GM21367 (cell line): Measurements from ENCODE around the gene USP27X.
A peak's percentile ranks its signal among the peaks of the same experiment; 100 is the strongest.

Experiments
- ATAC-seq: cut with Tn5 transposase; IDR thresholded peaks from one replicate; pipeline ENCODE4 v1.9.1; 2021; ENCODE audit not compliant: unreplicated experiment

The USP27X gene

DNA sequence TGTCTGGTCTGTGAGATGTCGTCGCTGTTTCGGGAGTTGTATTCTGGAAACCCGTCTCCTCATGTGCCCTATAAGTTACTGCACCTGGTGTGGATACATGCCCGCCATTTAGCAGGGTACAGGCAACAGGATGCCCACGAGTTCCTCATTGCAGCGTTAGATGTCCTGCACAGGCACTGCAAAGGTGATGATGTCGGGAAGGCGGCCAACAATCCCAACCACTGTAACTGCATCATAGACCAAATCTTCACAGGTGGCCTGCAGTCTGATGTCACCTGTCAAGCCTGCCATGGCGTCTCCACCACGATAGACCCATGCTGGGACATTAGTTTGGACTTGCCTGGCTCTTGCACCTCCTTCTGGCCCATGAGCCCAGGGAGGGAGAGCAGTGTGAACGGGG is 1.4 kb downstream of the USP27X start:
- no peak for ATAC-seq

DNA sequence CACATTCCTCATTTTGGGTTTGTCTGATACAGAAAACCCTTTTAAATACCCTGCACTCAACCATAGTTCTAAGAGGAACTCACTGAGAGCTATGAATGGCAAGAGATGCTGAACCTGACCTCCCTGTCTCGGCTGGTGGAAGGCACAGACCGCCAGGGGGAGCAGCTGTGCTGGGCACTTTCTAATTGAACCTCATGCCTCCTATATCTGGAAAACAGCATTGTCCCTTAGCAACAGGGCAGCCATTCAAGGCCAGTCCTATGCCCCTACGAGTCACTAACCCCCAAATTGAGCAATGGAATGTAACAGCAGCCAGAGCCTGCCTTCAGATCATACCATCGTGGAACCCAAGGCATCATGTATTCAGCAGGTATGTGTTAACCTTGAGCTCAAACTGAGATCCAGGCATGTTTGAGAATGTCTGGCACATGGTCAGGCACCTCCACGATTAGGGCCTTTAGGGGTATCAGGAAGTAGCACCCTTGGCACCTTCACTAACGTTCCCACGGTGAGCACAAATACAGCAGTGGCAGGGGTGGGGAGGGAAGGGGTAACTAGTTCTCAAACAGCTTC is 5.1 kb downstream of the USP27X start:
- no peak for ATAC-seq

DNA sequence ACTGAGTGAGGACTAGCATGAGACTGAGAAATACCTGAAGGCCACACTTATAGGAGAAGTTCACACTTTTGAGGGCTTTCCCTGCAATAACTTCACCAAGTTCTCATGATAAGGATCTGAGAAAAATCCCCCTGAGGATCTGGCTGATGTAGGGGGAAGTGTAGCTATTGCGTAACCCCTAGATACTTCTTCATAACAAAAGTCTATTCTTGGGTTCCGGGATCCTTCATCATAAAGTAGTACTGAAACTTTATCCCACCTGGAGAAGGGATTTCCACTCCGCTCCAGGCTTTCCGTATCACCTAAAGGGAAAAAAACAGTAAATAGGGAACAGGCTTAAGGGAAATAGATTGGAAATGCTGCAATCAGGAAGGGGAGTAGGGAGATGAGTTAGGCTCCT is 13.3 kb downstream of the USP27X start:
- ATAC-seq, result no peak

DNA sequence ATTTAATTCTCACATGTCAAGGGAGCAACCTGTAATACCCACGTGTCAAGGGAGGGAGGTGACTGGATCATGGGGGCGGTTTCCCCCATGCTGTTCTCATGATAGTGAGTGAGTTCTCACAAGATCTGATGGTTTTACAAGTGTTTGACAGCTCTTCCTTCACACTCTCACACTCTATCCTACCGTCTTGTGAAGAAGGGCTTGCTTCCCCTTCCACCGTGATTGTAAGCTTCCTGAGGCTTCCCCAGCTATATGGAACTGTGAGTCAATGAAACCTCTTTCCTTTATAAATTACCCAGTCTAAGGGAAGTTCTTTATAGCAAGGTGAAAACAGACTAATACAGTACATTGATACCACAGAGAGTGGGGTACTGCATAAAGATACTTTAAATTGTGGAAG is 17.7 kb downstream of the USP27X start:
- ATAC-seq, result no peak

DNA sequence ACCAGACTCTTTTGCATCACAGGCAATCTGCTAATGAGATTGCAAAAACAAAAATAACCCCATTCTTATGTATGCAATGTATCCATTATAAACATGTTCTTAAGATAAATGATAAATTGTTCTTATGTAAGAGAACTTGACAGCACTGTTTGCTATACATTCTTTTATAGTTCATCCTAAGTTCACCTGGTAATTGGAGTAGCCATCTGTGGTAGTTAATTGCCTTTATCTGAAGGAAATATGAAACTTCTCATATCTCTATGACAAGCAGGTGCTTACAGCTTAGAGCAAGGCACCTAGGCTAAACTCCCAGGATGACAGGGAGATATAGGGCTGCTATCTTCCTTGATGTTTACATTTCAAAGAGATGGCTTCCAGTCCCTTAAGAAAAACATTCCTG is 21.8 kb downstream of the USP27X start:
- no peak for ATAC-seq

DNA sequence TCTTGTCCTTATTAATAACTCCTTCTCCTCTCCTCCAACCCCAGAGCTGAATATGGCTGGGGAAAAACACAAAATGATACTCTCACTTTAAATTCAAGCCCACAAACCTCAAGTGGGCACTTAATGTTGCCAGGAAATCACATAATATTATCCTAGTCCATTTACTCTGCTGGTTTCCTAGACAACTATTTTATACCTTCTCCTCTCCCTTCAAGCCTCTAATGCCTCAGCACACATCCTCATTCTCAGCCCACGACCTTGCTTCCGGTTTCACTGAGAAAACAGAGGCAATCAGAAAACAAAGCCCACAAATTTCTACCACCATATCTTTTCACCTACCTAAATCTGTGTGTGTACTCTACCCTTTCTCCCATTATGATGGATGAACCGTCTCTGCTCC is 31.1 kb downstream of the USP27X start:
- ATAC-seq, result no peak

DNA sequence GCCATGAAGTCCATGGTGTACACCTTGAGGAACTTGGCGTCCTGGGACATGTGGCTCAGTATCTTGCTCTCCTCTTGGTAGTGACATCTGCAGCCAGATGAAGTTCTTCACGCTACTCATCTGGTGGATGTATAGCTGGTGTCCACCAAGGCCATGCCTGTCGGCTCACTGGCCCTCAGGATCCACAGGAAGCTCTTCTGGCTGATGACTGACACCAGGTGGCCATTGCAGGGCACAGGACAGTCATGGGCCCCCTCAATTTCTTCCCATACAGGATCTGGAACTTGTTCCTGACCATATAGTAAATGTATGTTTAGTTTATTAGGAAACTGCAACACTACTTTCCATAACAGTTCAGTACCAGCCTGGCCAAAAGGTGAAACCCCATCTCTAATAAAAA is 32.8 kb downstream of the USP27X start:
- ATAC-seq, result no peak

DNA sequence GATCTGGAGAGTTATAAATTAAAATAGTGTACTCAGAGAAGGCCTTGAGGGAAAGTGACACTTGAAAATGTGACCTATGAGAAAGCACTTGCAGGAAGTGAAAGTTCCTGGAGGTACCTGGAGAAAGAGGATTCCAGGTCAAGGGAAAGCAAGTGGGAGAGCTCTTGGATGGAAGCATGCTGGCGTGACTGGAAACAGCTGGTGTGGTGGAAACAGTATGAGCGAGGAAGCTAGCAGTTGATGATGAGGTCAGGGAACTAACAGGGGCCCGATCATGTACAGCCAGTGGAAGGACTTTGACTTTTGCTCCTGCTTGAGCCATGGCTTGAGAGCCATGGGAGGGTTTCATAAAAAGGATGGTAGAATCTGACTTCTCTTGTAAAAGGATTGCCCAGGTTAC is 33.6 kb downstream of the USP27X start:
- ATAC-seq, result no peak

DNA sequence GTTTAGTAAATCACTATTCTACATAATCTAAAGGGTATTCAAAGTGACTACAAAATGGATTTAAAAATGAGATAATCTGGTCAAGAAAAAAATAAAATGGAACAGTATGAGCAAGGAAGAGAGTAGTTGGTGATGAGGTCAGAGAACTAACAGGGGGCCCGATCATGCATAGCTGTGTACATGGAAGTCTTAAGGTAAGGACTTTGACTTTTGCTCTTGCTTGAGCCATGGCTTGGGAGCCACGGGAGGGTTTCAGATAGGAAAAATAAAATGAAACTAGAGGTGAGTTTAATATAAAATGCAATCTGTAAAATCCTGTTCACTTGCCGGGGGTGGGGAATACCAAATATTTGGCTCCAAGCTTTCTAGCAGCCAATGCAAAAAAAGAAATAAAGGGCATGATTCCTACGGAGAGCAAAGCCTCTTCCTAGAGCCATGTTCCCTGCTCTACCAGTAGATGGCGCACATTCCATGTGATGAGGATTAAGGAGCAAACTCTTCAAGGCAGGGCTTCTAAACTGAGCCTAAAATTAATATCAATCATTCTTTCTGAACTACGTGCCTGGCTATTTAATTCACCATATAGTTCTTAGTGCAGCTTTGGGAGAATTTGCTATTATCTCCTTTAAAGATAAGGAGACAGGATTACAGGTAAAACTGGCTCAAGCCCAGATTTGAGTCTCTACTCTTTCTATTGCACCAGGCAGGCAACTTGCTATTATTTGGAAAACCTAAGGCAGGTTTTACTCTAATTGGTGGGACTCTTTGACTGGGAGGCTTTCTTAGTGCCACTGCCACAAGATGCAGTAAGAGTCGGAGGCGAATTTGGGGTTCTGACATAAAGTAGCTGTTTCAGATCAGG is 36.3 kb downstream of the USP27X start:
- peak; percentile 73 for ATAC-seq

DNA sequence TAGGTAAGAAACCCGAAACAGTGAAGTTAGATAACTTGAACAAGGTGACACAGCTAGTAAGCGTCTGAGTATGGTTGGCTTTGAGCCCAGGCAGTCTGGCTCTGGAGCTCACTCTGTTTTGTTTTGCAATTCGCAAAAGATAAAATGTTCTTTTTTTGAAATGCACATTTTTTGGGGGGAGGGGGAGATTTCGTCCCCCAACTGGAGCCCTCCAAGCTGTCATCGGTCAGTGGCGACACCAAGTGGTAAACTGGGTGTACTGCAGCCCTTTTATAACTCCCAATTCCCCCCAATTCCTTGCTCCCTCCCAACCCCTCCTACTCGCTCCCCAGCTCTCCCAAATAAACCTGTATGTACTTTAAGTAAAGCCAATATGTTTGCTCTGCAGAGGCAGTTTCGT is 40.3 kb downstream of the USP27X start:
- no peak for ATAC-seq

DNA sequence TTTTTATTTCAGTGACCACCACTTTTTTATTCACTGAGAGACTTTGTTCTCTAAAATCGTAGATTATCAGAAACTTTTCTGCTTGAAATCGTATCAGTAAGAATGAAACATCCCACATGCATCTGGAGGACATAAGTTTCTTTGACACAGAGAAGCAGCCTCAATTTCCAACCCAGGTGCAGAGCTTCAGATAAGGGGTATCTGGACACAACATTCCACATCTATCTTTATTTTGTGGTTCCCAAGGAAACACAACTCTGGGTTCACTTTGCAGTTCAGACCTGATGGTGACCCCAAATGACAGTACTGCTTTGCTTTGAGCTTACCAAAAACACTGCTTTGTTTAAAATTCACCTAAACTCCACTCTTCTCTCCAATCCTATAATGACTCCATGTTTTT is 41.8 kb downstream of the USP27X start:
- ATAC-seq, result no peak

DNA sequence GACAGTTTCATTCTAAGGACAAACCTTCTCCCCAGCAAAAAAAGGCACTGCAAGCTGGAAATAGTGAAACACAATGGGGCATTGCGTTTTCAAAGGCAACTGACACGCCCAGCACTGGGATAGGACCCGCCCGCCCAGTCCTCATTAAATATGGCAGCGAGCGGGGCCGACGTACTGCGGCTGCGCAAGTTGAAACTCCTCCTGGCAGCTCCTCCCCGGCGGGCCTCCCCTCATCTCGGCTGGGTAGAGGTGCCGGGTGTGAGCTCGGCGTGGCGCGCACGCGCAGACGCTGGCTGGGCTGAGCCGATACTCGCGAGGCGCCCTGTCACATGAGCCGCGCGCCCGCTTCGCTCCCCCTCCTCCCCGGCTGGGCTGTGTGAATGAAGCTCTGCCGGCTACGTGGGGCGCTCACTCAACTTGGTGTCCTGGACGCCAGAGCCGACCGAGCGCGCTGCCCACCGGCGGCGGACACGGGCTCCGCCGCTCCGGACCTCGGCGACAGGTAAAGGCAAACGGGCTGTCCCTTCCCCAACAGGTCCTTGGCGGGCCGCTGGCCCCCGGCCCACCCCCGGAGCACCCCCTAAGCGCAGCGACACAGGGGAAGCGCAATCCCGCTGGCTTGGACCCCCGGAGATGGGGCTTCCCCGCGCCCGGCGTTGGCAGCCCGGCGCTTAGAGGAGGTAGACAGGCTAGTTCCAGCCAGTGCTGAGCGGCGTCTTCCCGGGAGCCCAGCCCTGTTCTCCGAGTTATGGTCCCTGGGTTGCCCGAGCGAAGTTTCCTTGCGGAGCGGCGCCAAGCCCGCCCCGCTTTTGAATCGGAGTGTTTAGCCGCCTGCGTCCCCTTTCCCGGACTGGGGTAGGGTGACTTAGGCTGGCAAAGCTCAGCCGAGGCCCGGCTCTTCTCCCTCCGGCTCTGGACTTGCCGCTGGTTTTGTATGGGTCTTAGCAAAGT is 43.3 kb downstream of the USP27X start, which contains the start of gene CLCN5:
Gene CLCN5 (plus strand): TSS at position 306 of the 951 bp plus-strand sequence. CDS start 2,703 bp downstream, outside the sequence.
- ATAC-seq, result peak; percentile 97

DNA sequence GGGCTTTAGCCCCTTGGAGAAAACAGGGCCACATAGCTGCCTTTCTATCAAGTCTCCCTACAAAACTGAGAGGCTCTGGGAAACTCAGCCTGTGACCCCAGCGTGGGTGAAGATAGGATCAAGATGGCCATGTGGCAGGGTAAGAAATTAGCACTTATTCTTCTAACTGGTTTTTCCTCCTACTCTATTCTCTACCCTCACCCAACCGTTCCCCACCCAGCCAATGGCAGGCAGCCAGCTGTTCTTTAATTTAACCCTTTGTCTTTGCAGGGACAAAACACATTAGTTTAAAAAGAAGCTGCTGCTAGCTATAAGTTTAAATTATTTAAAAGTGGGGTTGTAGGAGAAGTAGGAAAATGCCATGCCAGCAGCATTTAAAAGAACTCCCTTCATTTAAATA is 45.9 kb downstream of the USP27X start:
- ATAC-seq, result no peak

DNA sequence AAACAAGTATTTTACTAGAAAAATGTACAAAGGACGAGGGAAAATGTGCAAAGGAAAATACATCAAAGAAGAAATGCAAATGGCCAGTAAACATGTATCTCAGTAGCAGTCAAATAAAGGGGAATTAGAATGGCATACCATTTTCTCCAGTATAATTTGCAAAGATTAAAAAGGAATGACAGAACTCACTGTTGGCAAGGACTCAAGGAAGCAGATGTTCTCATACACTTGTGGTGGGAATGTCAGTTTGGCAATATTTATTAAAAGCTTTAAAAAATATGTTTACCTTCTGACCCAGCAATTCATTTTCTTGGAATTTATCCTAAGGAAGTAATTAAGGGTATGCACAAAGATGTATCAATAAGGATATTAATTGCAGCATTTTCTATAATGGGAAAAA is 50.8 kb downstream of the USP27X start:
- no peak for ATAC-seq
